Measurements from ENCODE around the gene CLEC12A. TPM values are rescaled to one million over a fixed set of nuclear protein-coding genes. Genes with fewer than 3 reads are reported as not detected.

CLEC12A gene
- total RNA-seq, 6 experiments from 2014 or later = not detected

GRCh38 chr12:9931245-9931644 lies 40.0 kb upstream of the CLEC12A start:
- no peaks in the 10 kb centered on the region for H3K36me3 Mint-ChIP-seq (ENCODE audit: low read depth)
- peaks cover 15% of the 10 kb centered on the region for H3K27me3 Mint-ChIP-seq (ENCODE audit: insufficient read depth)
- H3K9me3 Mint-ChIP-seq = no peaks in the 10 kb centered on the region
- H3K4me3 Mint-ChIP-seq = no peak overlapping the region
- TF ChIP-seq CTCF (IDR thresholded peaks at IDR 0.05) = no peak
- H3K27ac Mint-ChIP-seq = no peak overlapping the region
- no peaks in the 10 kb centered on the region for H3K4me1 Mint-ChIP-seq (ENCODE audit: low read depth)
- DNase-seq = no peak

- no peak for TF ChIP-seq CTCF (IDR thresholded peaks at IDR 0.05)
- H3K36me3 Mint-ChIP-seq (ENCODE audit: low read depth) = no peaks in the 10 kb centered on the region
- H3K27ac Mint-ChIP-seq = no peak within 1 kb of the TSS
- DNase-seq = no peak
- H3K4me3 Mint-ChIP-seq = no peak within 1 kb of the TSS
- H3K9me3 Mint-ChIP-seq = no peaks in the 10 kb centered on the region
- peaks cover 15% of the 10 kb centered on the region for H3K27me3 Mint-ChIP-seq (ENCODE audit: insufficient read depth)
- H3K4me1 Mint-ChIP-seq (ENCODE audit: low read depth) = peaks cover 6% of the 10 kb centered on the region; the same call in 1 of the 2 replicates
These were observed 38.9 kb upstream of the CLEC12A start, which contains the start of gene CLEC2A for GRCh38 chr12:9932270-9932669. Gene CLEC2A (minus strand): TSS chr12:9932370. CDS start chr12:9932329, 41 bp downstream.

GRCh38 chr12:9933958-9934357 lies 37.3 kb upstream of the CLEC12A start:
- Mint-ChIP-seq H3K9me3 (no peaks in the 10 kb centered on the region), H3K36me3 (ENCODE audit: low read depth) (no peaks in the 10 kb centered on the region), H3K4me1 (ENCODE audit: low read depth) (peaks cover 6% of the 10 kb centered on the region; the same call in 1 of the 2 replicates), H3K27ac (no peak overlapping the region), H3K27me3 (ENCODE audit: insufficient read depth) (peaks cover 12% of the 10 kb centered on the region), H3K4me3 (no peak overlapping the region)
- TF ChIP-seq CTCF (IDR thresholded peaks at IDR 0.05) = no peak
- DNase-seq = no peak

GRCh38 chr12:9935026-9935425 lies 36.2 kb upstream of the CLEC12A start:
- peaks cover 6% of the 10 kb centered on the region; the same call in 1 of the 2 replicates for H3K4me1 Mint-ChIP-seq (ENCODE audit: low read depth)
- no peaks in the 10 kb centered on the region for H3K9me3 Mint-ChIP-seq
- no peaks in the 10 kb centered on the region for H3K36me3 Mint-ChIP-seq (ENCODE audit: low read depth)
- no peak for DNase-seq
- no peak overlapping the region for H3K27ac Mint-ChIP-seq
- peaks cover 12% of the 10 kb centered on the region for H3K27me3 Mint-ChIP-seq (ENCODE audit: insufficient read depth)
- no peak overlapping the region for H3K4me3 Mint-ChIP-seq
- TF ChIP-seq CTCF (IDR thresholded peaks at IDR 0.05) = no peak

GRCh38 chr12:9936591-9936990 lies 34.6 kb upstream of the CLEC12A start:
- TF ChIP-seq CTCF (IDR thresholded peaks at IDR 0.05) = no peak
- DNase-seq = no peak
- H3K36me3 Mint-ChIP-seq (ENCODE audit: low read depth) = no peaks in the 10 kb centered on the region

GRCh38 chr12:9940375-9940774 lies 30.8 kb upstream of the CLEC12A start:
- H3K4me1 Mint-ChIP-seq (ENCODE audit: low read depth) = peaks cover 6% of the 10 kb centered on the region; the same call in 1 of the 2 replicates
- no peak overlapping the region for H3K27ac Mint-ChIP-seq
- H3K4me3 Mint-ChIP-seq = no peak overlapping the region
- H3K9me3 Mint-ChIP-seq = no peaks in the 10 kb centered on the region
- DNase-seq = peak; percentile 16
- TF ChIP-seq CTCF (IDR thresholded peaks at IDR 0.05) = peak; percentile 75
- H3K36me3 Mint-ChIP-seq (ENCODE audit: low read depth) = no peaks in the 10 kb centered on the region
- H3K27me3 Mint-ChIP-seq (ENCODE audit: insufficient read depth) = peaks cover 15% of the 10 kb centered on the region

More at GRCh38 chr12:9936591-9936990, 34.6 kb upstream of the CLEC12A start:
- H3K27ac Mint-ChIP-seq = no peak overlapping the region
- peaks cover 12% of the 10 kb centered on the region for H3K27me3 Mint-ChIP-seq (ENCODE audit: insufficient read depth)
- H3K9me3 Mint-ChIP-seq = no peaks in the 10 kb centered on the region
- peaks cover 6% of the 10 kb centered on the region; the same call in 1 of the 2 replicates for H3K4me1 Mint-ChIP-seq (ENCODE audit: low read depth)
- peak overlapping the region; percentile 44; the same call in 1 of the 2 replicates for H3K4me3 Mint-ChIP-seq

Measured in HFFc6 (cell line).